GM12878 (cell line): ENCODE measurements around the gene GRIK4. TPM values are rescaled to one million over a fixed set of nuclear protein-coding genes. Genes with fewer than 3 reads are reported as not detected.

ENCODE experiments used
- ATAC-seq: fragments of 200-7000 bp; cut with Tn5 transposase; 3 replicates; pipeline ENCODE4 v1.9.1; 2020; ENCODE audit warnings: mild to moderate bottlenecking, moderate library complexity
- BruUV-seq: library from RNA; stranded (reverse); fragments of 400-500 nt; replicated peaks from 2 replicates; lab custom pipeline; 2021; lab: Mats Ljungman, UMichigan
- CTCF ChIA-PET: fragments of 300-600 bp; sonication (Branson Sonifier 250); formaldehyde crosslinking; extraction: SDS; loops from one replicate; lab custom pipeline; 2021; ENCODE audit warnings: inconsistent platforms; lab: Yijun Ruan, JAX
- POLR2A ChIA-PET: fragments of 350-600 bp; formaldehyde crosslinking; extraction: SDS; loops from one replicate; lab custom pipeline; 2021; ENCODE audit warnings: inconsistent platforms; lab: Charles Lee
- RAD21 ChIA-PET: fragments of 300-600 bp; sonication (Branson Sonifier 250); formaldehyde crosslinking; loops from one replicate; lab custom pipeline; 2023; ENCODE audit warnings: antibody characterized with exemption; ENCODE audit not compliant: unreplicated experiment; lab: Charles Lee
- SMC1A ChIA-PET: fragments of 300-600 bp; sonication (Branson Sonifier 250); formaldehyde crosslinking; loops from one replicate; lab custom pipeline; 2023; ENCODE audit not compliant: unreplicated experiment, uncharacterized antibody; lab: Charles Lee
- DNase-seq: peaks from one replicate; pipeline ENCODE4 v3.0.0-alpha.2; 2011; ENCODE audit warnings: low read depth, low spot score
- FAIRE-seq: peaks from 3 replicates; lab custom pipeline; 2011; peaks lifted over from hg19 to GRCh38; lab: Jason Lieb, UNC
- H2AFZ ChIP-seq: 2 replicates; pipeline ENCODE4 v1.6.0; 2011; ENCODE audit warnings: low read depth, low read length, control low read depth; ENCODE audit not compliant: control insufficient read depth
- H3K27ac ChIP-seq: 2 replicates; pipeline ENCODE4 v1.5.1; 2011; ENCODE audit warnings: control low read depth; ENCODE audit not compliant: control insufficient read depth, insufficient read depth
- H3K27me3 ChIP-seq, 2 experiments: replicated peaks in 1 of 2; 2 replicates each; pipeline versions ENCODE4 v1.6.0 to v1.6.1; 2011; ENCODE audit warnings: low read length in 1 of 2; ENCODE audit not compliant: control insufficient read depth in 2 of 2, insufficient read depth in 2 of 2
- H3K36me3 ChIP-seq, 2 experiments: 2 replicates each; pipeline ENCODE4 v1.5.1; 2011; ENCODE audit warnings: low read length in 1 of 2; ENCODE audit not compliant: control insufficient read depth in 2 of 2, insufficient read depth in 2 of 2
- H3K4me1 ChIP-seq: 2 replicates; pipeline ENCODE4 v1.6.1; 2011; ENCODE audit warnings: mild to moderate bottlenecking, low read length, moderate library complexity, mixed read lengths; ENCODE audit not compliant: control insufficient read depth, insufficient read depth
- H3K4me2 ChIP-seq: 2 replicates; pipeline ENCODE4 v1.6.0; 2011; ENCODE audit warnings: control low read depth; ENCODE audit not compliant: control insufficient read depth, insufficient read depth
- H3K4me3 ChIP-seq: fragments of 200-600 bp; sonication (generic); 2 replicates; pipeline ENCODE4 v1.5.1; 2016
- H3K79me2 ChIP-seq: 2 replicates; pipeline ENCODE4 v1.6.0; 2011; ENCODE audit warnings: low read length; ENCODE audit not compliant: control insufficient read depth, insufficient read depth
- H3K9ac ChIP-seq: 2 replicates; pipeline ENCODE4 v1.8.0; 2011; ENCODE audit warnings: low read length, control low read depth, mixed read lengths; ENCODE audit not compliant: control insufficient read depth, insufficient read depth
- H3K9me3 ChIP-seq: replicated peaks from 3 replicates; pipeline ENCODE4 v1.5.1; 2011; ENCODE audit warnings: mild to moderate bottlenecking, low read length; ENCODE audit not compliant: control insufficient read depth, insufficient read depth
- H4K20me1 ChIP-seq: 2 replicates; pipeline ENCODE4 v1.6.0; 2011; ENCODE audit not compliant: control insufficient read depth, insufficient read depth
- BMI1 ChIP-seq: fragments of 450-650 bp; IDR thresholded peaks from 2 replicates; pipeline ENCODE4 v1.6.1; 2016; ENCODE audit warnings: mild to moderate bottlenecking, moderate library complexity, borderline replicate concordance
- KLF5 ChIP-seq: fragments of 450-650 bp; IDR thresholded peaks from 2 replicates; pipeline ENCODE4 v1.6.1; 2014; ENCODE audit warnings: mild to moderate bottlenecking; ENCODE audit not compliant: partially characterized antibody
- MTA2 ChIP-seq: fragments of 450-650 bp; IDR thresholded peaks from 2 replicates; pipeline ENCODE4 v1.6.1; 2016; ENCODE audit warnings: low read depth, mild to moderate bottlenecking, moderate library complexity
- MYB ChIP-seq: fragments of 150-350 bp; IDR thresholded peaks from 2 replicates; pipeline ENCODE4 v1.6.1; 2014; ENCODE audit warnings: mild to moderate bottlenecking, low read depth, low read length, borderline replicate concordance
- POLR2AphosphoS2 ChIP-seq: IDR thresholded peaks from 2 replicates; pipeline ENCODE4 v1.6.1; 2011; ENCODE audit warnings: low read depth, mild to moderate bottlenecking, low read length, improper control_type of control experiment, moderate library complexity
- TBL1XR1 ChIP-seq: IDR thresholded peaks from 2 replicates; pipeline ENCODE4 v1.6.1; 2012; ENCODE audit warnings: low read depth, low read length, improper control_type of control experiment
- WGBS: methylation state at CpG from one replicate; pipeline ENCODE4 v1.1.6; 2016; ENCODE audit warnings: low lambda C conversion rate; ENCODE audit not compliant: insufficient replicate concordance, insufficient coverage; ENCODE audit errors: missing lambda C conversion rate; 5-methylcytosine and 5-hydroxymethylcytosine counted together
- in situ Hi-C: fragments of 300-500 bp; cut with MboI; formaldehyde crosslinking; loops from 9 replicates; pipeline ENCODE4 v1.14.3; 2018; ENCODE audit warnings: mixed read lengths
- intact Hi-C: fragments of 100-400 bp; cut with micrococcal nuclease; formaldehyde crosslinking; loops from one replicate; pipeline ENCODE4 v1.14.2; 2022; ENCODE audit not compliant: unreplicated experiment
- polyA plus RNA-seq, 11 experiments: library from polyadenylated mRNA; depleted of rRNA in 4 of 11; unstranded in 6 of 11; stranded (reverse) in 5 of 11; fragments of >200 nt; fragmentation: Nextera tagmentation in 4 of 11; fragmentation: Illumina TruSeq in 1 of 11; extraction: Ambion mirVana in 4 of 11; extraction: Trizol in 1 of 11; gene quantifications; 1 replicate in 1 of 11; 2 replicates in 10 of 11; pipeline versions ENCODE4 v1.2.1 to v1.2.3, GENCODE V29; 2011 to 2016; ENCODE audit warnings: inconsistent platforms in 2 of 11, missing spikeins in 2 of 11, low read depth in 1 of 11
- total RNA-seq, 4 experiments: library from RNA; depleted of rRNA in 3 of 4; stranded (reverse); fragments of >200 nt in 3 of 4; fragmentation: Illumina TruSeq in 1 of 4; extraction: Trizol in 1 of 4; gene quantifications; 2 replicates each; pipeline versions ENCODE4 v1.2.1 to v1.2.3, GENCODE V29; 2013 to 2021
- TF ChIP-seq, protein P1 (sequence below): fragments of 450-650 bp; IDR thresholded peaks from 2 replicates; pipeline ENCODE4 v1.6.1; 2016; ENCODE audit warnings: mild to moderate bottlenecking

Gene GRIK4
- total and polyA plus RNA-seq, 10 of the 15 experiments (the other 5 are each of a cell fraction or from before 2014, with no cell fraction given) = 0.33 to 3.6 (median 0.72) TPM

DNA sequence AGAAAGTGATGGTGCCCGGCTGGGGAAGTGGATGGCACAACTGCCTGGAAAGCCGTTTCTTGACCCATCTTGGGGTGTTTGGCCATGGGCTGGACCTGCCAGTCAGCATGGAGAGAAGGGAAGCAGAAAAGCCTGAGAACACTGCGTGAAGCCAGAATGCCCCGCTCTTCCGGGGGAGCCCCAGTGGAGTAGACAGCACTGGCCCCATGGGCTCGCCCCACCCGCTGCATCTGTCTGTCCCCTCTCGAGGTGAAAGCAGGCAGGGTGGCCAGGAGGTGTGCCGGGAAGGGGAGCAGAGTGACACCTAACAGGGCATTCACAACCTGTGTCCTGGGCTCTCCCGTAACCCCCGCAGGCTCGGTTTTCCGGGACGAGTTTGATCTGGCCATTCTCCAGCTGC lies 455.3 kb downstream of the GRIK4 start (continued):
- no peak for TF ChIP-seq KLF5
- no peak for TF ChIP-seq POLR2AphosphoS2
- TF ChIP-seq BMI1 = no peak
- no peak for TF ChIP-seq MYB
- TF ChIP-seq MTA2 = no peak

DNA sequence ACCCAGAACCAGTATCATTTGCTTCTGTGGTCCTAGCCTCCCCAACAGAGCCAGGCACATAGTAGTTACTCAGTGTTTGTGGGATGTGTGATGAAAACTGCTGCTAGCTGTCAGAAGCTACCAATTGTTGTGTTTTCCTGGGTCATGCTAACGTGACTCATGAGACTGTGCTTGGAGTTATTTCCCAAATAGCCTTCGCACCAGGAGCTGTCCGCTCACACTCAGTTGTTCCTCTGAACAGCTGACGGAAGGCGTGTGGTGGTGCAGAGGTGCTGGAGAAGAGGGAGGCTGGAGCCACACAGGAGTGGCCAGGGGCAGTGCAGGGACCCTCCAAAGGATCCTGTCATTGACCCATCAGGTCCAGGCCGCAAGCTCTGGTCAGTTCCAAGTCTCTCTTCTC lies 458.4 kb downstream of the GRIK4 start:
- no peak for FAIRE-seq
- POLR2A ChIA-PET = no interaction called here
- H3K36me3 ChIP-seq = no peaks in the 10 kb centered on the region; a peak in 1 of 4 replicates
- no peak overlapping the region for H3K9ac ChIP-seq
- in situ Hi-C loops = no loop called here
- no peak overlapping the region for H3K27ac ChIP-seq
- WGBS = 51% methylated on average over 6 of the region's 6 CpGs
- H4K20me1 ChIP-seq = no peaks in the 10 kb centered on the region
- CTCF ChIA-PET = interaction anchor here (1.0 kb wide), 2 partner anchors 142 to 224 kb away, joined by 3 read pairs; no protein-coding TSS in a partner anchor
- SMC1A ChIA-PET = no interaction called here
- no peaks in the 10 kb centered on the region for H3K79me2 ChIP-seq
- no peaks in the 10 kb centered on the region for H3K9me3 ChIP-seq
- H3K4me1 ChIP-seq = no peaks in the 10 kb centered on the region
- no peak overlapping the region for H3K4me3 ChIP-seq
- no peak overlapping the region for H2AFZ ChIP-seq
- RAD21 ChIA-PET = no interaction called here
- no peaks in the 10 kb centered on the region for H3K27me3 ChIP-seq
- TF ChIP-seq TBL1XR1 = no peak
- TF ChIP-seq, protein P1, sequence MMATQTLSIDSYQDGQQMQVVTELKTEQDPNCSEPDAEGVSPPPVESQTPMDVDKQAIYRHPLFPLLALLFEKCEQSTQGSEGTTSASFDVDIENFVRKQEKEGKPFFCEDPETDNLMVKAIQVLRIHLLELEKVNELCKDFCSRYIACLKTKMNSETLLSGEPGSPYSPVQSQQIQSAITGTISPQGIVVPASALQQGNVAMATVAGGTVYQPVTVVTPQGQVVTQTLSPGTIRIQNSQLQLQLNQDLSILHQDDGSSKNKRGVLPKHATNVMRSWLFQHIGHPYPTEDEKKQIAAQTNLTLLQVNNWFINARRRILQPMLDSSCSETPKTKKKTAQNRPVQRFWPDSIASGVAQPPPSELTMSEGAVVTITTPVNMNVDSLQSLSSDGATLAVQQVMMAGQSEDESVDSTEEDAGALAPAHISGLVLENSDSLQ = no peak
- TF ChIP-seq, all 136 proteins: peak for 0
- DNase-seq (no peak), ATAC-seq (no peak)
- intact Hi-C loops = no loop called here
- no TSS peak for BruUV-seq
- H3K4me2 ChIP-seq = no peak overlapping the region
